Ramos (cell line): ENCODE results near the gene PRKD1.

Source experiments
- in situ Hi-C: fragments of 300-500 bp; cut with MboI; formaldehyde crosslinking; loops from one replicate; pipeline ENCODE4 v1.14.3; 2022; ENCODE audit warnings: low sequenced_read_pairs; ENCODE audit not compliant: unreplicated experiment

PRKD1 gene

DNA sequence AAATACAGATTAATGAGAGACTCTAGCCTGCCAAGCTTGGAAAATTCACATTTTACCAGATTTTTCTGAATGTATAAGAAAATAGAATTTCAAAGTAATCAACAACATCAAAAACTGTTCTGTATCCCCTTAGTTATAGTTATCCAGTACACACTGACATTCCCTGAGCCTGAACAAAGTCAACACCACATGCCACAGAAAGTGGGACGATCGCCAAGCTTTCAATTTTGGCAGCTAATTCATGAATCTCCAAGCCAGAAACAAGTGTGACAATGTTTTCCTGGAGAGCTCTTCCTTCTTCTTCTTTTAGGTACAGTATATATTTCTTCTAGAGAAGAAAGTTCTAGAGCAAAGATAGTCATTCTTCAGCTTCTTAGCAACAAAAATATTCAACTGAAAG, 290.2 kb downstream of the PRKD1 start:
- in situ Hi-C loops, result no loop called here

DNA sequence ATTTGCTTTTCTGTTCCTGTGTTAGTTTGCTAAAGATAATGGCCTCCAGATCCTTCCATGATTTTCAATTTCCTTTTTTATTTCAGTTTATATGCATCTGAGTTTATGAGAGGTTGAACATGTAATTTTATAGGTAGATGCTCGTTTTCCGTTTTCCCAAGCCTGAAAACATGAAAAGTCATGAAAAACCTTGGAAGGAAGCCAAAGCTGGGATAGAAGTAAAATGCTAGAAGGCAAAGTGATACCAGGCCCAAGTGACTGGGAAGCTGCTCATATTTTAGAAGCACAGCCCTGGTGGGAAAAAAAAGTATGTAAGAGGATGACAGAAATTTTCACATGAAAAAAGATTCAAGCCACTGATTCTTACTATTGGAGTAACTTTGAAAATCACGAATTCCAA, 290.8 kb downstream of the PRKD1 start:
- in situ Hi-C loops, result no loop called here

DNA sequence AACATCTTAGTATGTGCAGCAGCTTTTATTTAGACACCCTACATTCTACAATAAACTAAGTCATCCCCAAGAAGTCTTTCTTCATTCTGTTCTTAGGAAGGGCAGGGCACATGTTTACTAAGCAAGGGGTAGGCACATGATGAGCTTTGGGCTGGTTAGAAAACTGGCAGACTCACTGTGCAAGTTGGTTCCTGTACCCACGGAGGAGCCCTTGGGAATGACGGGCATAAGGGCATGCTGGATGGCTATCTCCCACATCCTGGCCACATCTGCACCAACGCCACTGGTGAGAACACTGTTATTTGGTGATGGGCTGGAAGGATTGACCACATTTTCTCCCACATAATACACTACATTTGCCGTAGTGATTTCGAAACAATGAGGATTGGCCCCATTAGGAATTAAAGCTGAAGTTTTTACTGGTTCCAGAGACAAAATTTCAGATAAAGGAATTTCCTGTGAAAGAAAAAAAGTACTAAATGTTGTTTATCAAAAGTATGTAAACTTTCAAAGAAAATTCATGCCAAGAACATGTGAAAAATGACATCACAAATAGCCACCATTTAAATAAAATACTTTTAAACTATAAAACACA, 297.0 kb downstream of the PRKD1 start:
- in situ Hi-C loops, result no loop called here

DNA sequence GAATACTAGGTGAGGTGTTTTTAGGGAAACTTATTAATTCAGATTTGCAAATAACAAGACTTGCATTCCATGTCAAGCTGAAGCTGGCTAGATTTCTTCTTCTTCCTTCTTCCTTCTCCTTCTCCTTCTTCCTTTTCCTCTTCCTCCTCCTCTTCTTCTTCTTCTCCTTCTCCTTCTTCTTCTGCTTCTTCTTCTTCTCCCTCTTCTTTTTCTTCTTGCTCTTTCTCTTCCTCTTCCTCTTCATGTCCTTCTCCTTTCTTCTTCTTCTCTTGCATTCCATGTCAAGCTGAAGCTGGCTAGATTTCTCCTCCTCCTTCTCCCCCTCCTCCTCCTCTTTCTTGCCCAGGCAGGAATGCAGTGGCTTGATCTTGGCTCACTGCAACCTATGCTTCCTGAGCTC, 297.8 kb downstream of the PRKD1 start:
- in situ Hi-C loops, result no loop called here

DNA sequence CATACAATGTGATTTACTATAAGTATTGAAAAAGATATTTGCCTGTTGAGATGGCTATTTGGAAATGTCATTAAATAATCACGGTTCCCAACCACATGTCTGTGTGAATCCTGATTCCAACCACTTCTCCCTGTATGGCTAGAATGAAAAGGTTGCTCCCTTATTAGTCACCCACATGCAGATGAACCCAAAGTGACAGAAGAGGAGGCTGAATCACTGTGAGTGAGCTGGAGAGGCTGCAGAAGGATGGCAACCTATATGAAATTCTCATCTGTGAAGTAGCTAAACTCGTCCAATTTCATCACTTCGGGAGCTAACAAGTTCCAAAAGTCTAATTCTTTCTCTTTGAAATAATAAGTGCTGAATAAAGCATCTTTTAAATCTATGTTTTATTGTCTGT, 300.5 kb downstream of the PRKD1 start:
- in situ Hi-C loops, result no loop called here

DNA sequence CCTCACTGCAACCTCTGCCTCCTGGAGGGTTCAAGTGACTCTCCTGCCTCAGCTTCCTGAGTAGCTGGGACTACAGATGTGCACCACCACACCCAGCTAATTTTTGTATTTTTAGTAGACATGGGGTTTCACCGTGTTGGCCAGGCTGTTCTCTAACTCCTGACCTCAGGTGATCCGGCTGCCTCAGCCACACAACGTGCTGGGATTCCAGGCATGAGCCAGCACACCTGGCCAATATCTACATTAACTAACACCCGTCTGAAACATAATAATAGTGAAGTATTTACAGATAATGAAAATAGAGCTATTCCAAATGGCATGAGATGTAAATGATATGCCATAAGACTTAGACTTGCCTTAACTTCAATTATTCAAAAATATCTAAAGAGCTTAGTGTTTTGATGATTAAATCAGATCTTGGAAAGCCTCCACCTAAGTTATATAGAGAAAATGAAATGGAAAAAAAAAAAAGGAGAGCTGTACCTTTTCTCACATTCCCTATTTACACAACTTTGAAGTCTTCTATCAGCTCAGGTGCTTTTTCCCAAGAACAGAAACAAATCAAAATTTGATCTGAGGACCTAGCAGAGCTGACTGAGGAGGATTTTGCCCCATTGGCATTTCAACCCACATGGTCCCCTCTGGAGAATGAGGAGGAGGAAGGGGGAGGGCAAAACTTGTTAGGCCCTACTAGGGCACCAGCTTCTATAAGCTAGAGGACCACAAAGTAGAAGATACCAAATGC, 309.2 kb downstream of the PRKD1 start:
- in situ Hi-C loops, result no loop called here

DNA sequence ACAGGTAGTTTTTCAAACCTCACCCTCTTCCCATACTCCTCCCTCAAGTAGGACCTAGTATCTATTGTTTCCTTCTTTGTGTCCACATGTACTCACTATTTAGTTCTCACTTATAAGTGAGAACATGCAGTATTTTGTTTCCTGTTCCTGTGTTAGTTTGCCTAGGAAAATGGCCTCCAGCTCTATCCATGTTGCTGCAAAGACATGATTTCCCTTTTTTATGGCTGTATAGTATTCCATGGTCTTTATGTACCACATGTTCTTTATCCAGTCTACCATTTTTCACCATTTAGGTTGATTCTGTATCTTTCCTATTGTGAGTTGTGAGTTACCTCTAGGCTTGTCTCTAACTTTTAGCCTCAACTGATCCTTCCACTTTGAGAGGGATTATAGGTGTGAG, 310.7 kb downstream of the PRKD1 start:
- in situ Hi-C loops, result no loop called here

DNA sequence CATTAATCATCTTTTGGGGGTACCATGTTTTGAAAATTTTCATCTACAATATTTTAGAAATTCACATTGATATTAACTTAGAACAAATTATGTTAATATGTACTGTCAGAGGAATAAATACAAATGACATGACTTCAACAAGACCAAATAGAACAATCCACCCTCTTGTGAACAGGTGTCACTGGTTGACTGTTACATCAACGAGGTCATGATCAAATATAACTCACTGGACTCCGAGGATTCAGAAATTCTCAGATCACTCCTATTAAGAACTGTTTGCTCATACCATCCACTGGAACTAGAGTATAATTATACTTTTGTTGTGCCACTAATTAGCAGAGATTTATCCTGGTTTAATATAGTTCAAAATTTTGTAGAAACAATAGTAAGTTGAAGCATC, 318.8 kb downstream of the PRKD1 start:
- in situ Hi-C loops, result no loop called here

DNA sequence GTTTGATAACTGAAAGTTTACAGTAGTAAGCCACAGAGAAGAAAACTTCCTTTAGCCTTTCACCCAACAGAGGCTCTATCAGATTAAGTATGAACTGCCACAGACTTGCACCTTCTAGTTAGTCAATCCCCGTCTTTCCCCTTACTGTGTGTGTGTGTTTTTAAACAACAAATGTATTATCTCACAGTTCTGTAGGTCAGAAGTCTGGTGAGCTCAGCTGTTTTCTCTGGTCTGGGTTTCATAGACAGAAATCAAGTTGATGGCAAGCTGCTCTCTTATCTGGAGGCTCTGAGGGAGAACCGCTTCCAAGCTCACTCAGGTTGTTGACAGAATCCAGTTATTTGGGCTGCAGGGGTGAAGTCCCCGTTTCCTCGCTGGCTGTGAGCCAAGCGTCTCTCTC, 320.5 kb downstream of the PRKD1 start:
- in situ Hi-C loops, result no loop called here

DNA sequence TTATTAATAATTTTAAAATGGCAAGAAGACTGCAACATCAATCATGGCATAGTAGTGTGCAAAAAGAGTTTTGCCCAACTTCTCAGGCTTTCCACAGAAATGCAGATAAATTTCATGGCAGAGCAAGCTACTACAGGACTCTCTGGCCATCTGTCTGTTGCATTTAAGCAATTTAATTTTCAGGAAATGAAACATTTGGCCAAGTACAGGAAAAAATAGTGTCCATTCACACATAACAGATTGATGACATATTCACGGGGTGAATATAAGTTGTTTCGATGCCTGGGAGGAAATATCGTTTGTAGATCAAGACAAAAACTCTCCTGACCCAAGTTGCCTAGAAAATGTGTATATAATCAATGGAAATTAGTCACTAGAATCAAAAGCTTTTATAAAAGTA, 324.0 kb downstream of the PRKD1 start:
- in situ Hi-C loops, result no loop called here

DNA sequence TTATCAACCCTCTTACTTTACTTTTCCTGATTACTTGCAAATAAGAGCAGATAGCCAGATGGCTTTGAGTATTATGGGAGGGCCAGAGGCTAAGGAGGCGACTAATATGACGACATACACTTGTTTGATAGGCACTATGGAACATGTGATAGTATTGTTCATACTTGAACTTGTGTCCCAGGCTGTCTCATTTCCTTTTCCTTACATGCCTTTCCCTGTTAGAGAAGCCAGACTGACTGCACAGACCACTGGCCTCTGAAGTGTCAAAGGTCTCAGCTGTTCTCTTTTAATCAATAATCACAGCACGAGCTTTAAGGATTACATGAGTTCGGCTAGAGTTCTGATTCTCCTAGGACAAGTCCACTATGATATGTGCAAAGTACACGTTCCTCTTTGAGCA, 326.0 kb downstream of the PRKD1 start:
- in situ Hi-C loops, result no loop called here

DNA sequence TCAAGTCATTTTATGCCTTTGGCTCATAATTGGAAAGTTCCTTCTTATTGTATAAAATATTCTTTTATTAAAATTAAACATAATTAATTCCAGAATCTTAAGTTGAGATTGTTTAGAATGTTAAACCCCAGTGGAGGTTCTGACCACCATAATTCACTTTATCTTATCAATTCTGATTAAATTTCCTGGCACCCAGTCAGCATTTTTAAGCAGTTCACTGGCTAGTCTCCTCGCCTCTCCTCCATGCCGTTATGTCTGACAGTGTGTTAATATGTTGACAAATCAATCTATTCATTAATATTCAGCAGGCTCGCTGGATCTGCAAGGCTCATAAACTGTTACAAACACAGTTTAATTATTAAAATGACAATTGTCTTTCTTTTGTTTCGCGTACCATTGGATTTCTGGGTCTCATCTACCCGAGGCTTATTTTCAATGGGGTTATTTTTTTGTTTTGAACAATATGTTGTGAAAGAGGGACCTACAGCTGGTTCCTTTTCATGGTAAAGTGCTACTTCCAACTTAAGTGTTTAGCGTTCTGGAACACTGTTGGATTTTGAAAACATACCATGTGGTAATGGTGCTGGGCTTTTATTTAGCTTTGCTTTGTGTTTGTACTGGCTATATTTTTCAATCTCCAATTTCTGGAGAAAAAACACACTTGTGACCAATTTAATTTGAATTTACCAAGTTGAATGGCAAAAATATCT, 339.7 kb downstream of the PRKD1 start:
- in situ Hi-C loops, result no loop called here

DNA sequence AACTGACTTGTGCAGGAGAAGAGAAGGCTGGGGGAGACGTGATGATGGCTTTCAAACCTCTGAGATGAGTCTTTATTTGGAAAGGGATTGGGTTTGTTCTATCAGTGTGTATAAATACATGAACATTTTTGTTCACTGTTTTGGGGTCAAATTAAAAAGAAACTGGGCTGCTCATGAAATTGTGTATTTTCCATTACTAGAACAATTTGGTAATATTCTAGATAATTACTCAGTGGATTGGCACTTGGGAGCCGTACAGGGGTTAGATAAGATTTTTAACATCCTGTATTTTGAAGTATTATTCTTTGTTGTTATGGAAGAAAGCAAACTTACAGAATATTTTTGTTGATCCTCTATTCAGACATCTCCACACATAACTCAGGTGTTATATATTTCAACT, 340.6 kb downstream of the PRKD1 start:
- in situ Hi-C loops, result no loop called here

DNA sequence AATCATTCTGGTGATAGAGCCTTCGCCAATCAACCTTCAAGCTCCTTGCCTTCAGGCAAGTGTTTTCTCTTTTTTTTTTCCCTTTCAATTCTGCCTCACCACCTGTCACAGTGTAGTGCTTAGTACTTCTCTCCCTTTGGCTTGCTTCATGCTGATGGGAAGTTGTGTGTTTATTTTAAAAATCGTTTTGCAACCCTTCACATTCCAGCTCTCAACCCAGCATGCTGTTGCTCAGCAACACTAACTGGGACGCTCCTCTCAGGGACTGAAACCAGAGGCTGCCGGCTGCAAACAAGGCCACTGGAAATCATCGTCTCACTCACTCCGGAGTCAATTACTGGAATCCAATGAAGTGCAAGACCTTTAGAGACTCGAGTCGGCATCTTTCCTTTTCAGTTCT, 342.7 kb downstream of the PRKD1 start:
- in situ Hi-C loops, result no loop called here

DNA sequence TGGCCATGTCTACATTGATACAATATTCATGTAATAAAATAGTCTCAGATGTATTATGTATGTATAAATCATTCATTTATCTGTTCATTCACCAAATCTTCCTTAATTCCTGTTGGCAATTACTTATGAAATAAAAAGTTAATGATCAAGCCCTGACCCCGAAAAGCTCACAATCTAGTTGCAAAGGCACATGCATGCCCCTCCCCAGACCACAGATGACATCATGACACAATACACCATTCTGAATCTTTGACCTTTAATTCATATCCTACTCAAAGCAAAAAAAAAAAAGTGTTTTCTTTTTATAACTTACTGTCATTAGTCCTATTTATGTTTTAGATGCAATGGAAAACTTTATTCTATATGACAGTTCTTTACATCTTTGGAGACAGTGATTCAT, 346.9 kb downstream of the PRKD1 start:
- in situ Hi-C loops, result no loop called here

DNA sequence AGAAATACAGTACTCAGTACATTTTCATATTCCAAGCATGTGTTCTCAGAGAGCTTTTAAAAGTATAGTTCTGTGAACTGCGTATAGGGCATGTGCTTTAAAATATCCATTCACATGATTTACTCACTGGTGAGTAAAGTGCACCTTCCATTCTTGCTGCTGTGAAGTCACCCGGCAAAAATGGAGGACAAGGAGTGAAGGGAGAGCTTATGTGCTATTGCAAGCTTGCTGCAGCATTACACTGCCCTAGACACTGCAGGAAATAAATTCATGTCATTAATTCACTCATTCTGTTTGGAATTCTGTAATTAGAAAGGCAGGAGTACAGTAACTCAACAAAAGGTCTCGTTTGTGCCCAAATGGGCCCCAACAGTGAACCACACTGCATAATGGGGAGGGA, 347.8 kb downstream of the PRKD1 start:
- in situ Hi-C loops, result no loop called here

DNA sequence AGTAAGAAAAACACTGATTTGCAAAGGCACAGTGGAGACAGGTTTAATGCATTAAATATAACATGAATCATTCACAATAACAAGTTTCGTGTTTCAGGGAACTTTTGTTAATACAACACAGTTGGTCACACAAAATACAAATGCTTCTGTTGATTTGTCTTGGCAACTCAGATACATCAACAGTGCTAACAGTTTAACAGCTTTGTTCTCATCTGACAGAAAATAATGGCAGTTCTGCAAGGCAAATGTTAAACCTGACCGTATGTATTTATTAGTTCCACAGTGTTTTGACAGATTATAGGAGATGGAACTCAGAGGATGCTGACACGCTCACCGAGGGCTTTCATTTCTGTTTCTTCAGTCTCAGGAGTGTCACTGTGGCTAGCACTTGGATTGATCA, 350.7 kb downstream of the PRKD1 start:
- in situ Hi-C loops, result no loop called here

DNA sequence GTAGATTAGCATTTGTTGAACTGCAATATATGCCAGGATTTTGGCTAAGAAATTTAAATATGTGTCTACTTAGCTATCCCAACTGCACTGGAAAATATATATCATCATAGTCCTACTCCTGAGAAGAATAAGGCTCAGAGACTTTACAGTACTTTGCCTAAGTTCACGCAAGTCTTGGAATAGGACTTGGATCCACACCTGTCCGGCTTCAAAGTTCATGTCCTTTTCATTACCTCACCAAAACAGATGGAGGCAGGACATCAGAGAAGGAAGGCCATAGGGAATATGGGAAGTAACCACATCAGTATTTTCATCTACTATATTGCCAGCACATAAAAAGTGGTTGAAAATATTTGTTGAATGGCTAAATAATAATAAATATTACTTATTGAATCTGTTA, 358.5 kb downstream of the PRKD1 start:
- in situ Hi-C loops, result no loop called here

DNA sequence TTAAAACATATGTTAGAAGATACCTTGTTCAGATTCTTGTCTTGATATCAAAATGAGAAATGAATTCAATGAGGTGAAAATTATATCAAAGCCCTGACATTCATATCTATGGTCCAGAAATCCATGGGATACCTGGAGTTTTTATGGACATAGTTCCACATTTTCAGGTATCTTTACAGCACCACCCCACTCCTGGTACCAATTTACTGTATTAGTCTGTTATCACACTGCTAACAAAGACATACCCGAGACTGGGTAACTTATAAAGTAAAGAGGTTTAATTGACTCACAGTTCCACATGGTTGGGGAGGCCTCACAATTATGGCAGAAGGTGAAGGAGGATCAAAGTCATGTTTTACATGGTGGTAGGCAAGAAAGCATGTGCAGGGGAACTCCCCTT, 361.5 kb downstream of the PRKD1 start:
- in situ Hi-C loops, result no loop called here

DNA sequence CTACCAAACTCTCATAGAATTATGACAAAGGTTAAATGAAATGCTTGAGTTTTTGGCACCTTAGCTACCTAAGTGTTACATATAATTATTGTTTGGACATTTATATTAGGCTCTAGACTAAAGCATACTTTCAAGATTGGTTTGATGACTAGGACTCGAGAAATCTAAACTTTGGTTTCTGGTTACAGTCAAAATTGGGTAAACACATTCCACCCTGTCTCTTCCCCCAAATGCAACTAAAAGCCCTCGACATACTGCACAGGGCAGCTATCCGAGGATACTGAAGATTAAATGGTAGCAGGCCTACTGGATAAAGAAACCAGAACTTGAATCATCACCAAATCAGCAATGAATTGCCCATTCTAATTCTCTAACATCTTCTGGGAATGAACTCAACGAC, 369.1 kb downstream of the PRKD1 start:
- in situ Hi-C loops, result no loop called here

DNA sequence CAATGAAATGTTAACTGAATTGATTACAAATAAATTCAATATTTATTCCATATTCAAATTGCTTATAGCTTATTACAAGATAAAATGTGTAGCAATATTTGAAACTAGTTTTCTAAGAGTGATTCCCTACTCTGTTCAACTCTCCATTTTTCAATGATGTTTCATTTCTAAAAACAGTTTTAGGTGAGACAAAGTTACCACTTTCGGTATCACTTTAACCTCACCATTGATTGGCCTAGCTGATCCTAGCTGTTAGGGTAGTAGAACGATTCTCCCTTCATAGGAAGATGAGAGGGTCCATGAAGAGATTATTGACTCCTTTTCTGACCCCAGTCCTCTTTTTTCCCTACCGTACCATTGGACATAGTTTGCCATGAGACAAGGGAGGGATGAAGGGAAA, 373.3 kb downstream of the PRKD1 start:
- in situ Hi-C loops, result no loop called here

DNA sequence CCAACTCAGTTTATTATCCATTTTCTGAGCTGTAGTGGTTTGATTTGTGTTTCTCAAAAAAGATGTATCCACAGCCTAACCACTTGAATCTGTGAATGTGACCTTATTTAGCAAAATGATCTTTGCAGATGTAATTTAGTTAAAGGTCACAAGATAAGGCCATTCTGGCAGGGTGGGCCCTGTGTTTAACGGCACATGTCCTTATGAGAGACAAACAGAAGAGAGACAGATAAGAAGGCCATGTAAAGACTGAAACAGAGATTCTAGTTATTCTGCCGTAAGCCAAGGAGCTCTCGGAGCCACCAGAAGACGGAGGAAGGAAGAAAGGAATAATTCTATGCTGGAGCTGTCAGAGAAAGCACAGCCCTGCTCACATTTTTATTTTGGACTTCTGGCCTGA, 374.2 kb downstream of the PRKD1 start:
- in situ Hi-C loops, result no loop called here
